Left ventricle myocardium inferior (tissue), 1 donor: ENCODE measurements around the gene MARCHF7. TPM values are rescaled to one million over a fixed set of nuclear protein-coding genes. Genes with fewer than 3 reads are reported as not detected.

Experiments used
- DNase-seq: peaks from one replicate; pipeline ENCODE4 v3.0.0-alpha.2; 2020
- H3K27ac ChIP-seq: fragments of 200-600 bp; replicated peaks from 2 replicates; pipeline ENCODE4 v1.8.0; 2021
- H3K27me3 ChIP-seq: fragments of 200-600 bp; 2 replicates; pipeline ENCODE4 v1.8.0; 2021; ENCODE audit warnings: low read depth
- H3K36me3 ChIP-seq: fragments of 200-600 bp; 2 replicates; pipeline ENCODE4 v1.8.0; 2021
- H3K4me1 ChIP-seq: fragments of 200-600 bp; 2 replicates; pipeline ENCODE4 v1.8.0; 2021
- H3K4me3 ChIP-seq: fragments of 200-600 bp; 2 replicates; pipeline ENCODE4 v1.8.0; 2021; ENCODE audit warnings: mild to moderate bottlenecking, moderate library complexity
- H3K9me3 ChIP-seq: fragments of 200-600 bp; replicated peaks from 2 replicates; pipeline ENCODE4 v1.8.0; 2021
- intact Hi-C: fragments of 100-400 bp; cut with micrococcal nuclease; formaldehyde crosslinking; loops from one replicate; pipeline ENCODE4 v1.11.0; 2022
- total RNA-seq: library from RNA; stranded (reverse); fragmentation: NEBNext Ultra II Directional; extraction: Animal tissue kit (Norgen Biotek cat#: 25700); gene quantifications from one replicate; pipeline ENCODE4 v1.2.1, GENCODE V29; 2021
- TF ChIP-seq, protein P1 (sequence below): fragments of 200-600 bp; IDR thresholded peaks from 2 replicates; pipeline ENCODE4 v1.8.0; 2021; ENCODE audit warnings: antibody characterized with exemption, mild to moderate bottlenecking, borderline replicate concordance
- donor health status: DM: no; HTN: yes; CAD: no; lungs with severe emphysema.

The MARCHF7 gene
- total RNA-seq, 1 donor from 2014 or later, result 75.1 TPM

DNA sequence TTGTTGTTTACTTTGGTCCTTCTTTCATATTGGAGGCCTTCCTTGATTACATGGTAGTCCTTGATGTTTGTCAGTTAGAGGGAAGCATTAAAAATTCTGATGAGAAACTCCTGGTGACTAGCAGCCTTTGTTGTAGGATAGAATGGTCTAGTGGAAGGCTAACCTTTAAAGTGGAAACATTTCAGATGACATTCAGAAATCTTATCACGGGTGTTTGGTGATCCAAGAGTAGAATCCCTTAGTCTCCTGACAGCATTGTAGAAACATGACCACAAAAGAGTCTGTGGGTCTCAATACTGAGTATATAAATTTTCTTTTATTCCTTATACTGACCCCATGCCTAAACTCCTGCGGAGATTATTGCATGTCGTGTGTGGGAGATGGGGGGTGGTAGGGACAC, 13.4 kb downstream of the MARCHF7 start:
- TF ChIP-seq, protein P1, sequence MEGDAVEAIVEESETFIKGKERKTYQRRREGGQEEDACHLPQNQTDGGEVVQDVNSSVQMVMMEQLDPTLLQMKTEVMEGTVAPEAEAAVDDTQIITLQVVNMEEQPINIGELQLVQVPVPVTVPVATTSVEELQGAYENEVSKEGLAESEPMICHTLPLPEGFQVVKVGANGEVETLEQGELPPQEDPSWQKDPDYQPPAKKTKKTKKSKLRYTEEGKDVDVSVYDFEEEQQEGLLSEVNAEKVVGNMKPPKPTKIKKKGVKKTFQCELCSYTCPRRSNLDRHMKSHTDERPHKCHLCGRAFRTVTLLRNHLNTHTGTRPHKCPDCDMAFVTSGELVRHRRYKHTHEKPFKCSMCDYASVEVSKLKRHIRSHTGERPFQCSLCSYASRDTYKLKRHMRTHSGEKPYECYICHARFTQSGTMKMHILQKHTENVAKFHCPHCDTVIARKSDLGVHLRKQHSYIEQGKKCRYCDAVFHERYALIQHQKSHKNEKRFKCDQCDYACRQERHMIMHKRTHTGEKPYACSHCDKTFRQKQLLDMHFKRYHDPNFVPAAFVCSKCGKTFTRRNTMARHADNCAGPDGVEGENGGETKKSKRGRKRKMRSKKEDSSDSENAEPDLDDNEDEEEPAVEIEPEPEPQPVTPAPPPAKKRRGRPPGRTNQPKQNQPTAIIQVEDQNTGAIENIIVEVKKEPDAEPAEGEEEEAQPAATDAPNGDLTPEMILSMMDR, result no peak
- Histone ChIP-seq H3K36me3 (peaks cover 25% of the 10 kb centered on the region), H3K4me3 (no peak overlapping the region), H3K27me3 (no peaks in the 10 kb centered on the region), H3K27ac (peak overlapping the region; percentile 50), H3K9me3 (peaks cover 7% of the 10 kb centered on the region), H3K4me1 (peaks cover 77% of the 10 kb centered on the region)
- intact Hi-C loops, result no loop called here
- no peak for DNase-seq

DNA sequence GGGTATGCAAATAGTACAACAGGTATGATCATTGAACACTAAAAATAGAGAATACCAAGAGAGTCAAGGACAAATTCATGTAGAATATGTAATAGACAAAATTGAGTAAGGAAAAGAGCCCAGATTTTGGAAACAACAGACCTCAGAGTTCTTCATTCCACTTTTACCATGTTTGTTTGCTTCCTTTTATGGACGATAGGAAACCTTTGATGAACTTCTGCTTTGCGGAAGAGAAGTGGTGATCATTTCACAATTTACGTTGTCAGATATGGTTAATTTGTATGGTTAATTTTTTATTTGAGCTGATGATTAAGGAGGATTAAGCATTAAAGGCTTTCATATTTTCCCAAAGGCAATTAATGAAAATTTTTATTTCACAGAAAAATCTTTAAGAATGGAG, 16.3 kb downstream of the MARCHF7 start:
- no peak for DNase-seq
- H3K9me3 ChIP-seq, result peaks cover 7% of the 10 kb centered on the region
- no peak overlapping the region for H3K27ac ChIP-seq
- intact Hi-C loops, result no loop called here
- H3K4me1 ChIP-seq, result peaks cover 47% of the 10 kb centered on the region
- peaks cover 54% of the 10 kb centered on the region for H3K36me3 ChIP-seq
- TF ChIP-seq, protein P1, result no peak
- no peaks in the 10 kb centered on the region for H3K27me3 ChIP-seq
- no peak overlapping the region for H3K4me3 ChIP-seq

DNA sequence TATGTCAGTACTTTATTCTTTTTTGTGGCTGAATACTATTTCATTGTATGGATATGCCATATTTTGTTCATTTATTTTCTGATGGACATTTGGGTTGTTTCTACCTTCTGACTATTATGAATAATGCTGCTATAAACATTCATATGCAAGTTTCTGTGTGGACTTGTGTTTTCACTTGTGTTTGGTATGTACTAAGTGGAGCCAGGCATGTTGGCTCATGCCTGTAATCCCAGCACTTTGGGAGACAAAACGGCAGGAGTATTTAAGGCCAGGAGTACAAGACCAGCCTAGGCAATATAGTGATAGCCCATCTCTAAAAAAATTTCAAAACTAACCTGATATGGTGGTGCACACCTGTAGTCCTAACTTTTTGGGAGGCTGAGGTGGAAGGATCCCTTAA, 23.3 kb downstream of the MARCHF7 start:
- H3K27me3 ChIP-seq, result no peaks in the 10 kb centered on the region
- H3K4me3 ChIP-seq, result no peak overlapping the region
- TF ChIP-seq, protein P1, result no peak
- H3K4me1 ChIP-seq, result peaks cover 50% of the 10 kb centered on the region
- DNase-seq, result no peak
- H3K9me3 ChIP-seq, result no peaks in the 10 kb centered on the region
- intact Hi-C loops, result no loop called here
- peak overlapping the region; percentile 6 for H3K27ac ChIP-seq
- H3K36me3 ChIP-seq, result peaks cover 64% of the 10 kb centered on the region

DNA sequence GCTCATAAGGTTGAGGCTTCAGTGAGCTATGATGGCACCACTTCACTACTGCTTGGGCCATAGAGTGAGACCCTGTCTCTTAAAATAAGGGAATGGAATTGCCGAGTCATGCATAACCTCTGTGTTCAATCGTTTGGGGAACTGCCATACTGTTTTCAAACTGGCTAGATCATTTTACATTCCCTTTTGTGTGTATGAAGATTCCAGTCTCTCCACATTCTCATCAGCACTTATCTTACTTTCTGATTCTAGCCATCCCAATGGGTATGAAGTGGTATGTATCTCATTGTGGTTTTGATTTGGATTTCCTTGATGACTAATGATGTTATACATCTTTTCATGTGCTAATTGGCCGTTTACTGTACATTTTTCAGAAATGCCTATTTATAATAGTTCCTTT, 23.7 kb downstream of the MARCHF7 start:
- intact Hi-C loops, result no loop called here
- DNase-seq, result no peak
- Histone ChIP-seq H3K27me3 (no peaks in the 10 kb centered on the region), H3K4me1 (peaks cover 54% of the 10 kb centered on the region), H3K27ac (peak overlapping the region; percentile 6), H3K4me3 (no peak overlapping the region), H3K36me3 (peaks cover 64% of the 10 kb centered on the region), H3K9me3 (no peaks in the 10 kb centered on the region)
- TF ChIP-seq, protein P1, result no peak

DNA sequence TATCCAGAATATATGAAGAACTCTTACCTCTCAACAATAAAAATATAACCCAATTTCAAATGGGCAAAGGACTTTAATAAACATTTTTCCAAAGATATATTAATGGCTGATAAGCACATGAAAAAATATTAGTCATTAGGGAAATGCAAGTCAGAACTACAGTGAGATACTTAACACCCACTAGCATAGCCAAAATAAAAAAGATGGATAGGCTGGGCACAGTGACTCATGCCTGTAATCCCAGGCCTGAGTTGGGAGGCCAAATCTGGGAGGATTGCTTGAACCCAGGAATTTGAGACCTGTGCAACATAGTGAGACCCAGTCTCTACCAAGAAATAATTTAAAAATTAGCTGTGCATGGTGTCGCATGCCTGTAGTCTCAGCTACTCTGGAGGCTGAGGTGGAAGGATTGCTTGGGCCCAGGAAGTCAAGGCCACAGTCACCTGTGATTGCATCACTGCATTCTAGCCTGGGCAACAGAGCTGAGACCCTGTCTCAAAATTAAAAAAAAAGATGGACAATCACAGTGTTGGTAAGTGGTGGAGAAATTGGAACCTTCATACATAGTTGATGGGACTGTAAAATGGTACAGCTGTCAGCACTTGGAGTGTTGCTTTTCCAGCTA, 25.1 kb downstream of the MARCHF7 start:
- intact Hi-C loops, result no loop called here
- H3K4me3 ChIP-seq, result no peak overlapping the region
- H3K27me3 ChIP-seq, result no peaks in the 10 kb centered on the region
- H3K4me1 ChIP-seq, result peaks cover 67% of the 10 kb centered on the region
- no peaks in the 10 kb centered on the region for H3K9me3 ChIP-seq
- H3K36me3 ChIP-seq, result peaks cover 56% of the 10 kb centered on the region
- peak overlapping the region; percentile 63 for H3K27ac ChIP-seq
- TF ChIP-seq, protein P1, result no peak
- no peak for DNase-seq
